Measurements from ENCODE around the gene GALNT9.

The GALNT9 gene

GRCh38 chr12:132211326-132211725 lies 118.1 kb downstream of the GALNT9 start:
- DNase-seq: no peak

GRCh38 chr12:132210223-132211055 lies 119.0 kb downstream of the GALNT9 start:
- DNase-seq: no peak

- DNase-seq: no peak
These were observed 119.7 kb downstream of the GALNT9 start for GRCh38 chr12:132209619-132210222.

- no peak for DNase-seq
These were observed 121.1 kb downstream of the GALNT9 start for GRCh38 chr12:132208153-132208823.

- no peak for DNase-seq
These were observed 122.2 kb downstream of the GALNT9 start for GRCh38 chr12:132207083-132207775.

- DNase-seq: no peak
These were observed 123.3 kb downstream of the GALNT9 start for GRCh38 chr12:132206046-132206434.

GRCh38 chr12:132205271-132206045 lies 123.9 kb downstream of the GALNT9 start:
- DNase-seq: no peak

- DNase-seq: no peak
These were observed 124.6 kb downstream of the GALNT9 start for GRCh38 chr12:132204793-132205270.

- no peak for DNase-seq
These were observed 125.2 kb downstream of the GALNT9 start for GRCh38 chr12:132204063-132204792.

GRCh38 chr12:132202929-132203721 lies 126.3 kb downstream of the GALNT9 start:
- no peak for DNase-seq

- DNase-seq: no peak
These were observed 127.8 kb downstream of the GALNT9 start for GRCh38 chr12:132201391-132202120.

- no peak for DNase-seq
These were observed 128.6 kb downstream of the GALNT9 start for GRCh38 chr12:132200800-132201199.

GRCh38 chr12:132199526-132200319 lies 129.7 kb downstream of the GALNT9 start:
- no peak for DNase-seq

GRCh38 chr12:132199101-132199500 lies 130.3 kb downstream of the GALNT9 start:
- DNase-seq: no peak

- no peak for DNase-seq
These were observed 131.6 kb downstream of the GALNT9 start for GRCh38 chr12:132197581-132198354.

GRCh38 chr12:132196873-132197390 lies 132.5 kb downstream of the GALNT9 start:
- no peak for DNase-seq

GRCh38 chr12:132196038-132196872 lies 133.1 kb downstream of the GALNT9 start:
- DNase-seq: no peak

Data from NCI-H1436 (cell line).